ENCODE data around the gene TLCD1. TPM values are rescaled to one million over a fixed set of nuclear protein-coding genes. Genes with fewer than 3 reads are reported as not detected.

Gene TLCD1
- total RNA-seq, 1 experiment from 2014 or later, result 50.7 TPM

DNA sequence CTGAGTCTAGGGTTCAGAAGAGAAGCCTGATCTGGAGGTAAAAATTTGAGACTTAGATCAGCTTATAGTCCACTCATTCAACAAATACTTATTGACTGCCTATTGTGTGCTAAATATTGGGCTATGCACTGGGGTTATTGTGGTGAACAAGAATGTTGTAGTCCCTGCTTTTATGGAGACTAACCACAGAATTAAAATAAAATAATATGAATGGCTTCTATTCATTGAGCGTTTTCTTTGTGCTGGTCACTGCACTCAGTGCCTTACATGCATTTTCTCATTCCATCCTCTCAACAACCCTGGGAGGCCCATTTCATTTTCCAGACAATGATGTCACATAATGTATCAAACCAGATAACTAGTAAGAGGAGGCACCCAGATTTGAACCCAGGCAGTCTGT lies 7.3 kb upstream of the TLCD1 start:
- H2BK12ac ChIP-seq (ENCODE audit: insufficient read length, low read depth, low read length), result no peak overlapping the region
- H4K8ac ChIP-seq (replicated peaks; ENCODE audit: insufficient read length, low read depth, low read length), result no peak overlapping the region
- H2BK20ac ChIP-seq (ENCODE audit: low read depth, low read length, poor library complexity, severe bottlenecking), result no peak overlapping the region
- no peak overlapping the region for H2AK5ac ChIP-seq (ENCODE audit: insufficient read length, low read length)
- no CpG with 5 or more reads among the region's 1 CpG for WGBS (ENCODE audit: extremely low coverage, insufficient read length, low lambda C conversion rate)
- Mint-ChIP-seq H3K27ac (no peak overlapping the region), H3K36me3 (ENCODE audit: insufficient read depth in 1 of 3, low read depth in 3 of 3) (peaks cover 9 to 24% (median 20%) of the 10 kb centered on the region in 3 experiments; a peak in 5 of 7 replicates), H3K9me3 (no peaks in the 10 kb centered on the region; a peak in 1 of 5 replicates), H3K4me1 (peaks cover 3 to 4% of the 10 kb centered on the region in 2 experiments), H3K4me3 (no peak overlapping the region), H3K27me3 (ENCODE audit: low read depth) (no peaks in the 10 kb centered on the region)
- H2BK120ac ChIP-seq (ENCODE audit: low read depth, low read length, poor library complexity, severe bottlenecking), result no peak overlapping the region
- DNase-seq, result no peak
- no peak overlapping the region for H3K9ac ChIP-seq (ENCODE audit: extremely low read depth, insufficient read length, low read length)
- TF ChIP-seq, protein P1, sequence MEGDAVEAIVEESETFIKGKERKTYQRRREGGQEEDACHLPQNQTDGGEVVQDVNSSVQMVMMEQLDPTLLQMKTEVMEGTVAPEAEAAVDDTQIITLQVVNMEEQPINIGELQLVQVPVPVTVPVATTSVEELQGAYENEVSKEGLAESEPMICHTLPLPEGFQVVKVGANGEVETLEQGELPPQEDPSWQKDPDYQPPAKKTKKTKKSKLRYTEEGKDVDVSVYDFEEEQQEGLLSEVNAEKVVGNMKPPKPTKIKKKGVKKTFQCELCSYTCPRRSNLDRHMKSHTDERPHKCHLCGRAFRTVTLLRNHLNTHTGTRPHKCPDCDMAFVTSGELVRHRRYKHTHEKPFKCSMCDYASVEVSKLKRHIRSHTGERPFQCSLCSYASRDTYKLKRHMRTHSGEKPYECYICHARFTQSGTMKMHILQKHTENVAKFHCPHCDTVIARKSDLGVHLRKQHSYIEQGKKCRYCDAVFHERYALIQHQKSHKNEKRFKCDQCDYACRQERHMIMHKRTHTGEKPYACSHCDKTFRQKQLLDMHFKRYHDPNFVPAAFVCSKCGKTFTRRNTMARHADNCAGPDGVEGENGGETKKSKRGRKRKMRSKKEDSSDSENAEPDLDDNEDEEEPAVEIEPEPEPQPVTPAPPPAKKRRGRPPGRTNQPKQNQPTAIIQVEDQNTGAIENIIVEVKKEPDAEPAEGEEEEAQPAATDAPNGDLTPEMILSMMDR (conservative IDR thresholded peaks at IDR 0.05), result no peak
- H4K20me1 ChIP-seq (ENCODE audit: control insufficient read depth, insufficient read depth, insufficient read length), result no peaks in the 10 kb centered on the region
- no peak overlapping the region for H3K14ac ChIP-seq (ENCODE audit: insufficient read depth, low read length)
- no peaks in the 10 kb centered on the region for H3K9me3 ChIP-seq (ENCODE audit: control insufficient read depth, low read depth, low read length)
- no peak overlapping the region for H2BK5ac ChIP-seq (ENCODE audit: insufficient read length, low read length)
- no peak overlapping the region for H3K23ac ChIP-seq (ENCODE audit: insufficient read length, low read depth, low read length)
- H3K27ac ChIP-seq (ENCODE audit: insufficient read length, low read depth, low read length), result no peak overlapping the region
- H4K5ac ChIP-seq (ENCODE audit: insufficient read length, low read depth, low read length), result no peak overlapping the region
- H3K4me1 ChIP-seq (ENCODE audit: insufficient read depth, low read length), result no peaks in the 10 kb centered on the region
- no peaks in the 10 kb centered on the region for H3K27me3 ChIP-seq (ENCODE audit: insufficient read depth, low read length)
- H3K18ac ChIP-seq (ENCODE audit: insufficient read length, low read depth, low read length), result no peak overlapping the region
- H3T11ph ChIP-seq (ENCODE audit: low read length), result no peak overlapping the region
- H3K79me1 ChIP-seq (ENCODE audit: insufficient read depth, low read depth, low read length, poor library complexity, severe bottlenecking), result no peaks in the 10 kb centered on the region
- no peak overlapping the region for H3K4ac ChIP-seq (ENCODE audit: low read depth, low read length)
- no peaks in the 10 kb centered on the region for H3K79me2 ChIP-seq (ENCODE audit: insufficient read depth, low read length)
- no peak overlapping the region for H2AFZ ChIP-seq (ENCODE audit: low read length)
- no peak overlapping the region for H2BK15ac ChIP-seq (ENCODE audit: low read depth, low read length)
- peaks cover 2% of the 10 kb centered on the region for H3K23me2 ChIP-seq (ENCODE audit: insufficient read length, low read depth, low read length, poor library complexity, severe bottlenecking)
- no peak overlapping the region for H4K91ac ChIP-seq (ENCODE audit: insufficient read length, low read depth, low read length)
- H3K56ac ChIP-seq (ENCODE audit: insufficient read length, low read depth, low read length), result no peak overlapping the region
- H3K4me2 ChIP-seq (ENCODE audit: insufficient read depth, insufficient read length, low read length), result no peak overlapping the region

Measured in H9 (cell line).